NT2/D1 (cell line): ENCODE data around the gene ZNF830.
"Not testable (repeated sequence)": the region's sequence is repeated elsewhere in the genome, so short reads cannot be mapped to it uniquely, and the experiment has no call there.

Experiments
- DNase-seq: peaks from one replicate; pipeline ENCODE4 v3.0.0-alpha.2; 2011; ENCODE audit warnings: low read depth, low spot score
- H3K27me3 ChIP-seq: 2 replicates; pipeline ENCODE4 v1.6.0; 2011; ENCODE audit warnings: mild to moderate bottlenecking; ENCODE audit not compliant: insufficient read length, insufficient read depth
- H3K36me3 ChIP-seq: 2 replicates; pipeline ENCODE4 v1.6.1; 2011; ENCODE audit warnings: mild to moderate bottlenecking, low read length, mixed read lengths; ENCODE audit not compliant: insufficient read depth, insufficient read length
- H3K4me1 ChIP-seq: 2 replicates; pipeline ENCODE4 v1.5.1; 2011; ENCODE audit not compliant: insufficient read depth, insufficient read length
- H3K4me3 ChIP-seq: 2 replicates; pipeline ENCODE4 v1.5.1; 2011; ENCODE audit warnings: low read depth; ENCODE audit not compliant: insufficient read length
- H3K9ac ChIP-seq: 2 replicates; pipeline ENCODE4 v1.6.0; 2011; ENCODE audit warnings: low read depth; ENCODE audit not compliant: insufficient read length
- H3K9me3 ChIP-seq: 2 replicates; pipeline ENCODE4 v1.5.1; 2011; ENCODE audit warnings: mild to moderate bottlenecking, low read length; ENCODE audit not compliant: insufficient read depth
- SUZ12 ChIP-seq: IDR thresholded peaks from 2 replicates; pipeline ENCODE4 v1.6.1; 2011; ENCODE audit not compliant: insufficient read length, insufficient read depth; ENCODE audit errors: extremely low read depth
- YY1 ChIP-seq: IDR thresholded peaks from 2 replicates; pipeline ENCODE4 v1.6.1; 2011; ENCODE audit not compliant: insufficient read length, insufficient read depth
- ZNF274 ChIP-seq: IDR thresholded peaks from 2 replicates; pipeline ENCODE4 v1.6.1; 2011; ENCODE audit warnings: mild to moderate bottlenecking, low read depth, low read length

The ZNF830 gene

GRCh38 chr17:34993031-34993430 lies 31.7 kb downstream of the ZNF830 start:
- Histone ChIP-seq H3K27me3 (no peaks in the 10 kb centered on the region), H3K9ac (no peak overlapping the region), H3K9me3 (no peaks in the 10 kb centered on the region), H3K4me1 (no peaks in the 10 kb centered on the region), H3K36me3 (peaks cover 97% of the 10 kb centered on the region), H3K4me3 (no peak overlapping the region)
- DNase-seq: no peak
- TF ChIP-seq YY1 (no peak), SUZ12 (no peak), ZNF274 (no peak)

GRCh38 chr17:34996422-34997285 lies 35.3 kb downstream of the ZNF830 start:
- DNase-seq: no peak
- Histone ChIP-seq H3K9ac (no peak overlapping the region), H3K27me3 (no peaks in the 10 kb centered on the region), H3K4me3 (no peak overlapping the region), H3K36me3 (peaks cover 95% of the 10 kb centered on the region), H3K4me1 (peaks cover 4% of the 10 kb centered on the region), H3K9me3 (no peaks in the 10 kb centered on the region)
- TF ChIP-seq YY1 (no peak), ZNF274 (no peak), SUZ12 (no peak)

- no peaks in the 10 kb centered on the region for H3K27me3 ChIP-seq
- TF ChIP-seq SUZ12: no peak
- H3K4me1 ChIP-seq: peaks cover 4% of the 10 kb centered on the region
- no peak overlapping the region for H3K9ac ChIP-seq
- no peak for DNase-seq
- peaks cover 95% of the 10 kb centered on the region for H3K36me3 ChIP-seq
- H3K4me3 ChIP-seq: no peak overlapping the region
- no peaks in the 10 kb centered on the region for H3K9me3 ChIP-seq
Measured at GRCh38 chr17:34997355-34997862, 36.1 kb downstream of the ZNF830 start.

- Histone ChIP-seq H3K9me3 (no peaks in the 10 kb centered on the region), H3K9ac (no peak overlapping the region), H3K36me3 (peaks cover 95% of the 10 kb centered on the region), H3K27me3 (no peaks in the 10 kb centered on the region), H3K4me1 (peaks cover 4% of the 10 kb centered on the region), H3K4me3 (no peak overlapping the region)
- TF ChIP-seq YY1 (no peak), SUZ12 (no peak), ZNF274 (no peak)
- no peak for DNase-seq
Measured at GRCh38 chr17:34998205-34998604, 36.9 kb downstream of the ZNF830 start.

- Histone ChIP-seq H3K4me1 (peaks cover 4% of the 10 kb centered on the region), H3K36me3 (peaks cover 95% of the 10 kb centered on the region), H3K27me3 (no peaks in the 10 kb centered on the region), H3K4me3 (no peak overlapping the region), H3K9me3 (no peaks in the 10 kb centered on the region), H3K9ac (no peak overlapping the region)
- TF ChIP-seq SUZ12 (no peak), YY1 (no peak), ZNF274 (no peak)
- no peak for DNase-seq
Measured at GRCh38 chr17:34999456-34999855, 38.1 kb downstream of the ZNF830 start.

- peaks cover 93% of the 10 kb centered on the region for H3K36me3 ChIP-seq
- H3K9ac ChIP-seq, H3K4me3 ChIP-seq, H3K4me1 ChIP-seq, DNase-seq, H3K27me3 ChIP-seq, H3K9me3 ChIP-seq: not testable (repeated sequence)
Measured at GRCh38 chr17:35000965-35001364, 39.6 kb downstream of the ZNF830 start.

- no peak for DNase-seq
- no peak overlapping the region for H3K4me3 ChIP-seq
- no peaks in the 10 kb centered on the region for H3K27me3 ChIP-seq
- H3K9ac ChIP-seq: no peak overlapping the region
- H3K9me3 ChIP-seq: no peaks in the 10 kb centered on the region
- H3K4me1 ChIP-seq: peaks cover 4% of the 10 kb centered on the region
- TF ChIP-seq SUZ12: no peak
- TF ChIP-seq ZNF274: no peak
- TF ChIP-seq YY1: no peak
- H3K36me3 ChIP-seq: peaks cover 93% of the 10 kb centered on the region
Measured at GRCh38 chr17:35001549-35001948, 40.2 kb downstream of the ZNF830 start.
